ACC112 (cell line): ENCODE data around the gene PRPS1.
A peak's percentile ranks its signal among the peaks of the same experiment; 100 is the strongest.

Experiments
- H2AFZ ChIP-seq: fragments of 200-600 bp; sonication (generic); one replicate; pipeline ENCODE4 v1.6.0; 2017; ENCODE audit warnings: antibody characterized with exemption, low read length; ENCODE audit not compliant: unreplicated experiment
- H3K27ac ChIP-seq: fragments of 200-600 bp; sonication (generic); 2 replicates; pipeline ENCODE4 v1.5.1; 2014; ENCODE audit warnings: low read depth, mild to moderate bottlenecking, antibody characterized with exemption, low read length, moderate library complexity
- H3K27me3 ChIP-seq: fragments of 200-600 bp; sonication (generic); 2 replicates; pipeline ENCODE4 v1.6.1; 2014; ENCODE audit warnings: mild to moderate bottlenecking, antibody characterized with exemption, low read length, moderate library complexity, mixed read lengths; ENCODE audit not compliant: insufficient read depth
- H3K36me3 ChIP-seq: fragments of 200-600 bp; sonication (generic); 2 replicates; pipeline ENCODE4 v1.6.1; 2016; ENCODE audit warnings: mild to moderate bottlenecking, antibody characterized with exemption, low read length, moderate library complexity, mixed read lengths; ENCODE audit not compliant: insufficient read depth
- H3K4me1 ChIP-seq: fragments of 200-600 bp; sonication (generic); one replicate; pipeline ENCODE4 v1.6.1; 2016; ENCODE audit warnings: low read length, mixed read lengths; ENCODE audit not compliant: insufficient read depth, unreplicated experiment, control insufficient read depth
- H3K4me3 ChIP-seq: fragments of 200-600 bp; sonication (generic); 2 replicates; pipeline ENCODE4 v1.5.1; 2014; ENCODE audit warnings: mild to moderate bottlenecking, low read depth, low read length
- H3K79me2 ChIP-seq: fragments of 200-600 bp; sonication (generic); one replicate; pipeline ENCODE4 v1.6.0; 2016; ENCODE audit warnings: low read length; ENCODE audit not compliant: control insufficient read depth, unreplicated experiment, insufficient read depth

PRPS1 gene

DNA sequence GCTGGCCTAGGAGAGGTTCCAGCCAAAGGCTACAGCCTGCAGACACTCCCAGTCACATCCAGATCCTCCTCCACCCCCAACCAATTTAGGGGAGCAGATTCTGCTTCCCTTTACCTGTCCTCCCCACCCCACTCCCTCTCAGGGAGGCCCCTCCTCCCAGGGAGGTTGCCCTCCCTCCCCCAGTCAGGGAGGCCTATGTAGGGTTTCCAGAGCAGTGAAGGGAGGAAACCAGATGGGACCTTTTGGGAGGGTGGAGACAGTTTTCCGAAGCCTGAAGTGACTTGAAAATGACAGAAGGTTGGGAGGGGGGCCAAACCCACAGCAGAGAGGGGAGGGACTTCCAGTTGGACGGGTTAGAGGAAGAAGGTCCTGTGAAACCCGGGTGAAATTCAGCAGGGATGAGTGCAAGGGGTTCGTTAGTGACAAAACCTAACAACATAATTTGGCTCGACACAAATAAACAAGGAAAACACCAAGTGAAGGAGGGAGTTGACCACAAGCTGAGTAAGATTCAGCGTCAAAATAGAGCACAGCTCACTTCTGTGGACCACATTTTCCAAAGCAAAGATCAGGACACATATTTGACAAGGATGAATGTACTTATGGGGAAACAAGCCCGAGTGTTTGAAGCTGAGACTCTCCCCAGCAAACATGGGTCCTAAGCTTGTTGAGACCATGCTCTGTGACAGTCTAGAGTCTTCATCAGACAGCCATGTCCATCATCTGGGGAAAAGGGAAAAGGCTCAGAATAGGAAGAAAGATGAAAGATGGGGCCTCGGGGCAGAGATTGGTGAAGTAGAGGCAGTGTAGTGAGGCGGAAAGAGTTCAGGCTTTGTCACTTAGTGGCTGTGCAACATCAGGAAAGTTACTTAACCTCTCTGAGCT, 46.4 kb downstream of the PRPS1 start:
- Histone ChIP-seq H3K4me3 (peak overlapping the region; percentile 93), H2AFZ (no peak overlapping the region), H3K4me1 (peaks cover 46% of the 10 kb centered on the region), H3K79me2 (no peaks in the 10 kb centered on the region), H3K27ac (peak overlapping the region; percentile 100), H3K36me3 (no peaks in the 10 kb centered on the region), H3K27me3 (no peaks in the 10 kb centered on the region)

GRCh38 chrX:107675365-107675654, 47.0 kb downstream of the PRPS1 start:
- peak overlapping the region; percentile 100 for H3K27ac ChIP-seq
- no peaks in the 10 kb centered on the region for H3K36me3 ChIP-seq
- H2AFZ ChIP-seq: no peak overlapping the region
- no peaks in the 10 kb centered on the region for H3K27me3 ChIP-seq
- H3K4me3 ChIP-seq: peak overlapping the region; percentile 93
- H3K4me1 ChIP-seq: peaks cover 49% of the 10 kb centered on the region
- no peaks in the 10 kb centered on the region for H3K79me2 ChIP-seq

DNA sequence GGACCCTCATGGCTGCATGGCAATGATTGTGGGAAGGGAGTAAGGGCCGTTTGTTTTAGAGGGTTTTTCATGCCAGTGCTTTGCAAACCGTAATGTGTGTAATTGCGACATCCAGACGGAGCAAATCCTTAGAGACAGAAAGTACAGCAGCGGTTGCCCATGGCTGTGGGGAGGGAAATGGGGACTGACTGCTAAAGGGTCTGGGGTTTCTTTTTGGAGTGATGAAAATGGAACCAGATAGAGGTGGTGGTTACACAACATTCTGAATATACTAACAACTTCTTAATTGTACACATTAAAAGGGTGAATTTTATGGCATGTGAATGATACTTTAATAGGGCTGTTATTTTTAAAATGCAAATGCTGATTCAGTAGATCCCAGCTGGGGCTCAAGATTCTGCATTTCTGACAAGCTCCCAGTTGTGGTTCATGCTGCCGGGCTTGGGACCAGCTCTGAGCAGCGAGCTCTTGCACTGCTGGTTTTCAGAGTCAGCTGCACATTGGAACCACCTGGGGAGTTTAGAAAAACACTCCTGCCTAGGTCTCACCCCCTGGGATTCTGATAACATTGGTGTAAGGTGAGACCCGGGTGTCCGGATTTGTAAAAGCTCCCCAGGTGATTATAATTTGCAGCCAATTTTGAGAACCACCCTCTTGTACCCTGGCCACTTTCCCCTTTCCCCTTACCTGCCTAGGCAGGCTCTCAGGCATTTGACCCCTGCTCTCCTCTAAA, 47.7 kb downstream of the PRPS1 start:
- Histone ChIP-seq H3K27me3 (no peaks in the 10 kb centered on the region), H3K36me3 (no peaks in the 10 kb centered on the region), H2AFZ (no peak overlapping the region), H3K27ac (peak overlapping the region; percentile 100), H3K4me3 (peak overlapping the region; percentile 93), H3K4me1 (peaks cover 49% of the 10 kb centered on the region), H3K79me2 (no peaks in the 10 kb centered on the region)

DNA sequence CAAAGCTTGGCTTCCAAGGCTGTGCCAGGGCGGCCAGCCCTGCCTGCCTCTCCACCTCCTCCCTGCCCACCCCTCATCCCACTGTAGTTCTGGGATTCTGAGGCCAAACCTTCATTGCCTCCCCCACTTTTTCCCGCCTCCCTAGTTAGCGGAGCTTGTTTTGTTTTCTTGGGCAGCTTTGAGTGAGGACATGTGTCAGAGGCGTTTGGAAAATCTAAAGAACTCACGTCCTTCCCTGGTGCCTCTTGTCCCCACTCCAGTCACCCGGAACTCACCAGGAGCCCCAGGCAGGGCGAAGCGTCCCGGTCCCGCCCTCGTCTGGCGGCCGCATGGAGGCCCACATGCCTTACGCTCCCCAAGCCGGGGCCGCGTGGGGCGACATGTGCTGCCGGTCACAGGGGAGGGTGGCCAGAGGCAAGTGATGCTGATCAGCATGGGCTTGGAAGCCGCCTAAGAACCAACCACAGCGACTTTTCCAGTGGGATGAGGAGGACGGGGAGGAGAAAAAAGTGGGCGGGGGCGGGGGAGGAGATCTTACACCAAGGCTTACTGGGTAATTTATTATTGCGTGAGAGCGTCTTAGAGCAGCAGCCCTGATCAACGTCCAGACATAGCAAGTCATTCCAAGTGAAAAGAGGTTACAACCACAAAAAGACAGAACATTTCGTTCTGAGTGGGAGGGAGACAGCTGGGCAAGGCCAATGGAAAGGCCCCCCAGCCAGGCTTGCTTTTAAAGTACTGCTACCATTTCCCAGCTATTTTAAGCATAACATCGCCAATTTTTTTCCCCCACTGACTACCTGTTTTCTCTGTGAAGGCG, 48.5 kb downstream of the PRPS1 start:
- no peaks in the 10 kb centered on the region for H3K79me2 ChIP-seq
- H3K4me1 ChIP-seq: peaks cover 49% of the 10 kb centered on the region
- H3K27me3 ChIP-seq: no peaks in the 10 kb centered on the region
- peak overlapping the region; percentile 93 for H3K4me3 ChIP-seq
- H3K36me3 ChIP-seq: no peaks in the 10 kb centered on the region
- H2AFZ ChIP-seq: no peak overlapping the region
- H3K27ac ChIP-seq: peak overlapping the region; percentile 100

- Histone ChIP-seq H3K4me3 (no peak overlapping the region), H3K36me3 (no peaks in the 10 kb centered on the region), H2AFZ (no peak overlapping the region), H3K27ac (peak overlapping the region; percentile 100), H3K4me1 (peaks cover 49% of the 10 kb centered on the region), H3K27me3 (no peaks in the 10 kb centered on the region), H3K79me2 (no peaks in the 10 kb centered on the region)
Measured at GRCh38 chrX:107677501-107677901, 49.2 kb downstream of the PRPS1 start.

DNA sequence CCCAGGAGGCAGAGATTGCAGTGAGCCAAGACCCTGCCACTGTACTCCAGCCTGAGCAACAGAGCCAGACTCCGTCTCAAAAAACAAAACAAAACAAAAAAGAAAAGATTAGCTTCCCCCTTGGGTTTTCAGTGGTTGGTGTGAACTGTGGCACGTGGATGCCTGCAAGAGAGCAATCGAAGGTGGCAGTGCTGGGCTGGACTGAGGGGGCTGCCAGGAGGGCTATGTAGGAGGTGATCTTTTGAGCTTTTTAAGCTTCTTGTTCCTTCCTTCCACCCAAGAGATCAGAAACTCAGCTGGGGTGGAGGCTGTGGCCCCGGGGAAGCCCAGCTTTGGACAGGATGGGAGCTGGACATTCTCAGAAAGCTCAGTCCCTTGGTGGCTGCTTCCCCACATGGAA, 49.6 kb downstream of the PRPS1 start:
- H3K27ac ChIP-seq: peak overlapping the region; percentile 100
- no peak overlapping the region for H3K4me3 ChIP-seq
- no peaks in the 10 kb centered on the region for H3K36me3 ChIP-seq
- no peaks in the 10 kb centered on the region for H3K27me3 ChIP-seq
- no peaks in the 10 kb centered on the region for H3K79me2 ChIP-seq
- peaks cover 50% of the 10 kb centered on the region for H3K4me1 ChIP-seq
- H2AFZ ChIP-seq: no peak overlapping the region

- peak overlapping the region; percentile 100 for H3K27ac ChIP-seq
Measured at GRCh38 chrX:107678957-107679740, 50.8 kb downstream of the PRPS1 start.

DNA sequence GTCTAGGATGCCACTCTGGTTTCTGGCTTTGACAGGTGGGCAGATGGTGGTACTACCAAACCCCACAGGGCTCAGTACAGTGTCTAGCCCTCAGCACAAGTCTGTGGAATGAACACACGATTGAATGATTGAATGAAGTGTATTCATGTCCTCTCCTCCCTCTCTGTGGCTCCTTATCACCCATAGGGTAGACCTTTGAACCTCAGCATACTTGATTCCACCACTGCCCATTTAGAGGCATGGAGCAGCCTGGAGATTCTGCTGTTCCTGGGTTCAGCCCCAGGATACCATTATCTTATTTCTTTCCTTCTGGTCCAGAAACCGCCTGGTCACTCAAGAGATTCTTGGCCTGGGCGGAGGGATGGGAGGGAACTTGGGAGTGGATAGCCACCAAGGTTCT, 53.9 kb downstream of the PRPS1 start:
- H3K27me3 ChIP-seq: no peaks in the 10 kb centered on the region
- H2AFZ ChIP-seq: no peak overlapping the region
- H3K79me2 ChIP-seq: no peaks in the 10 kb centered on the region
- H3K27ac ChIP-seq: no peak overlapping the region
- peaks cover 47% of the 10 kb centered on the region for H3K4me1 ChIP-seq
- H3K36me3 ChIP-seq: no peaks in the 10 kb centered on the region
- no peak overlapping the region for H3K4me3 ChIP-seq

More at GRCh38 chrX:107678957-107679740, 50.8 kb downstream of the PRPS1 start:
- peaks cover 52% of the 10 kb centered on the region for H3K4me1 ChIP-seq
- H3K4me3 ChIP-seq: no peak overlapping the region
- H3K36me3 ChIP-seq: no peaks in the 10 kb centered on the region
- H2AFZ ChIP-seq: no peak overlapping the region
- H3K27me3 ChIP-seq: no peaks in the 10 kb centered on the region
- H3K79me2 ChIP-seq: no peaks in the 10 kb centered on the region

- Histone ChIP-seq H3K4me1 (peaks cover 37% of the 10 kb centered on the region), H3K36me3 (no peaks in the 10 kb centered on the region), H3K27me3 (no peaks in the 10 kb centered on the region), H2AFZ (no peak overlapping the region), H3K79me2 (no peaks in the 10 kb centered on the region), H3K4me3 (no peak overlapping the region), H3K27ac (peak overlapping the region; percentile 48)
Measured at GRCh38 chrX:107683124-107683895, 55.0 kb downstream of the PRPS1 start.
